Endothelial cell of umbilical vein (primary cell): ENCODE results near the gene STRN3. TPM values are rescaled to one million over a fixed set of nuclear protein-coding genes. Genes with fewer than 3 reads are reported as not detected.

Source experiments
- BruUV-seq: library from RNA; stranded (reverse); fragments of 400-500 nt; replicated peaks from 2 replicates; lab custom pipeline; 2021; lab: Mats Ljungman, UMichigan
- CTCF ChIA-PET: fragments of 300-600, 350-600 bp; sonication (Branson Sonifier 250); formaldehyde crosslinking; loops from one replicate; lab custom pipeline; 2021; ENCODE audit warnings: antibody characterized with exemption, inconsistent platforms; lab: Charles Lee
- POLR2A ChIA-PET: fragments of 300-600, 350-600 bp; sonication (Branson Sonifier 250); formaldehyde crosslinking; loops from one replicate; lab custom pipeline; 2021; ENCODE audit warnings: antibody characterized with exemption, inconsistent platforms; lab: Charles Lee
- DNase-seq: peaks from one replicate; pipeline ENCODE4 v3.0.0-alpha.2; 2011; ENCODE audit warnings: low read depth, low spot score
- FAIRE-seq: peaks from 2 replicates; lab custom pipeline; 2011; peaks lifted over from hg19 to GRCh38; lab: Jason Lieb, UNC
- H2AFZ ChIP-seq: 2 replicates; pipeline ENCODE4 v1.6.0; 2012; ENCODE audit warnings: low read depth, low read length, control low read depth, inconsistent platforms
- H3K27ac ChIP-seq: 2 replicates; pipeline ENCODE4 v1.5.1; 2011; ENCODE audit warnings: low read depth, mild to moderate bottlenecking, control low read depth, low read length, moderate library complexity; ENCODE audit not compliant: insufficient read depth
- H3K27me3 ChIP-seq, 2 experiments: 2 replicates each; pipeline versions ENCODE4 v1.6.0 to v1.6.1; 2011; ENCODE audit warnings: low read length in 2 of 2, mixed read lengths in 1 of 2; ENCODE audit not compliant: control insufficient read depth in 2 of 2, insufficient read depth in 2 of 2
- H3K36me3 ChIP-seq, 2 experiments: 2 replicates in 1 of 2; 3 replicates in 1 of 2; pipeline ENCODE4 v1.5.1; 2011; ENCODE audit warnings: low read length in 2 of 2, mild to moderate bottlenecking in 1 of 2, moderate library complexity in 1 of 2; ENCODE audit not compliant: control insufficient read depth in 2 of 2, insufficient read depth in 2 of 2; ENCODE audit errors: extremely low read depth in 1 of 2
- H3K4me1 ChIP-seq: 3 replicates; pipeline ENCODE4 v1.5.1; 2011; ENCODE audit warnings: mild to moderate bottlenecking, low read length; ENCODE audit not compliant: control insufficient read depth, insufficient read depth; ENCODE audit errors: extremely low read depth
- H3K4me2 ChIP-seq: 2 replicates; pipeline ENCODE4 v1.6.1; 2011; ENCODE audit warnings: low read length, control low read depth, mixed read lengths; ENCODE audit not compliant: insufficient read depth
- H3K4me3 ChIP-seq, 3 experiments: fragments of 200-600 bp in 1 of 3; sonication (generic), shearing (Covaris generic) in 1 of 3; replicated peaks in 1 of 3; 2 replicates each; pipeline ENCODE4 v1.5.1; 2011 to 2016; ENCODE audit warnings: control low read depth in 3 of 3, low read length in 3 of 3, mild to moderate bottlenecking in 2 of 3, inconsistent platforms in 1 of 3, low read depth in 1 of 3, moderate library complexity in 1 of 3; ENCODE audit not compliant: insufficient read depth in 1 of 3
- H3K79me2 ChIP-seq: 2 replicates; pipeline ENCODE4 v1.6.0; 2012; ENCODE audit warnings: low read length, inconsistent platforms; ENCODE audit not compliant: control insufficient read depth, insufficient read depth
- H3K9ac ChIP-seq: replicated peaks from 2 replicates; pipeline ENCODE3; 2011; ENCODE audit warnings: low read length, control low read depth; ENCODE audit not compliant: insufficient read depth; ENCODE audit errors: extremely low read depth
- H3K9me1 ChIP-seq: replicated peaks from 3 replicates; pipeline ENCODE4 v1.6.0; 2011; ENCODE audit warnings: mild to moderate bottlenecking, low read length; ENCODE audit not compliant: control insufficient read depth, insufficient read depth; ENCODE audit errors: extremely low read depth
- H3K9me3 ChIP-seq: replicated peaks from 2 replicates; pipeline ENCODE4 v1.5.1; 2012; ENCODE audit warnings: low read length, inconsistent platforms; ENCODE audit not compliant: control insufficient read depth, insufficient read depth
- H4K20me1 ChIP-seq: replicated peaks from 2 replicates; pipeline ENCODE3; 2011; ENCODE audit warnings: mild to moderate bottlenecking, low read length; ENCODE audit not compliant: control insufficient read depth, insufficient read depth; ENCODE audit errors: extremely low read depth
- CTCF ChIP-seq, 2 donors: IDR thresholded peaks; 1 replicate in 1 of 2; 2 replicates in 1 of 2; pipeline ENCODE4 v1.5.1; 2011; ENCODE audit warnings: low read length in 2 of 2, mild to moderate bottlenecking in 2 of 2, moderate library complexity in 2 of 2, control low read depth in 1 of 2, inconsistent platforms in 1 of 2, low read depth in 1 of 2; ENCODE audit not compliant: insufficient read depth in 1 of 2; ENCODE audit errors: extremely low read depth in 1 of 2
- EZH2 ChIP-seq: IDR thresholded peaks from 2 replicates; pipeline ENCODE4 v1.6.1; 2012; ENCODE audit warnings: borderline replicate concordance, low read depth, mild to moderate bottlenecking, moderate library complexity, low read length, inconsistent platforms; ENCODE audit not compliant: severe bottlenecking
- GATA2 ChIP-seq: IDR thresholded peaks from 2 replicates; pipeline ENCODE4 v1.7.0; 2011; ENCODE audit warnings: low read depth, mild to moderate bottlenecking, moderate library complexity, mixed read lengths, low read length; ENCODE audit not compliant: insufficient read length, insufficient read depth
- JUN ChIP-seq: IDR thresholded peaks from 2 replicates; pipeline ENCODE4 v1.6.1; 2011; ENCODE audit warnings: borderline replicate concordance, low read depth; ENCODE audit not compliant: insufficient read length, insufficient read depth
- dilution Hi-C: fragments of 300-500 bp; cut with MboI; formaldehyde crosslinking; loops from one replicate; pipeline ENCODE4 v1.15.0; 2019; ENCODE audit warnings: low sequenced_read_pairs; ENCODE audit not compliant: extremely low pct_ligation_motif_present
- intact Hi-C: fragments of 100-400 bp; cut with micrococcal nuclease; formaldehyde crosslinking; loops from one replicate; pipeline ENCODE4 v1.10.0; 2022
- polyA plus RNA-seq, 4 experiments: library from polyadenylated mRNA; depleted of rRNA in 3 of 4; stranded (reverse) in 3 of 4; unstranded in 1 of 4; fragments of >200 nt; gene quantifications; 2 replicates each; pipeline versions ENCODE4 v1.2.1 to v1.2.3, GENCODE V29; 2011 to 2012; ENCODE audit warnings: missing spikeins in 1 of 4
- total RNA-seq: library from RNA; stranded (reverse); gene quantifications from 2 replicates; pipeline ENCODE4 v1.2.3, GENCODE V29; 2021

Gene STRN3
- total and polyA plus RNA-seq, 2 donors (not counting 3 experiments of a cell fraction or from before 2014, with no cell fraction given) = 8.4 to 35.1 TPM

GRCh38 chr14:30855345-30856037 lies 170.7 kb downstream of the STRN3 start:
- Histone ChIP-seq H3K4me2 (no peak overlapping the region), H3K4me1 (no peaks in the 10 kb centered on the region), H3K36me3 (no peaks in the 10 kb centered on the region), H4K20me1 (no peaks in the 10 kb centered on the region), H3K9me3 (no peaks in the 10 kb centered on the region), H3K9ac (no peak overlapping the region), H3K27me3 (peaks cover 5 to 15% of the 10 kb centered on the region in 2 experiments), H3K79me2 (no peaks in the 10 kb centered on the region), H3K4me3 (no peak overlapping the region), H2AFZ (no peak overlapping the region), H3K9me1 (no peaks in the 10 kb centered on the region), H3K27ac (no peak overlapping the region)
- FAIRE-seq (no peak), DNase-seq (no peak)
- POLR2A ChIA-PET = no interaction called here
- TF ChIP-seq CTCF (IDR thresholded peaks at IDR 0.05; ENCODE audit: extremely low read depth in 1 of 2, insufficient read depth in 1 of 2, low read depth in 1 of 2, low read length in 2 of 2) = no peak
- no TSS peak for BruUV-seq
- CTCF ChIA-PET = no interaction called here
- dilution Hi-C loops (no loop called here), intact Hi-C loops (no loop called here)

- TF ChIP-seq EZH2 = no peak
- TF ChIP-seq JUN = no peak
- TF ChIP-seq GATA2 = no peak
- no peak overlapping the region for H3K4me2 ChIP-seq
- no peaks in the 10 kb centered on the region for H3K9me1 ChIP-seq
- no peaks in the 10 kb centered on the region for H3K79me2 ChIP-seq
- H3K27ac ChIP-seq = no peak overlapping the region
- POLR2A ChIA-PET = no interaction called here
- H3K4me1 ChIP-seq = no peaks in the 10 kb centered on the region
- no peak overlapping the region for H3K9ac ChIP-seq
- dilution Hi-C loops = no loop called here
- BruUV-seq = no TSS peak
- H3K4me3 ChIP-seq = no peak overlapping the region
- H3K9me3 ChIP-seq = no peaks in the 10 kb centered on the region
- FAIRE-seq = no peak
- CTCF ChIA-PET = no interaction called here
- peaks cover 3 to 10% of the 10 kb centered on the region in 2 experiments for H3K27me3 ChIP-seq
- intact Hi-C loops = no loop called here
- no peak for DNase-seq
- no peak overlapping the region for H2AFZ ChIP-seq
- H4K20me1 ChIP-seq = no peaks in the 10 kb centered on the region
- no peaks in the 10 kb centered on the region for H3K36me3 ChIP-seq
These were observed 171.7 kb downstream of the STRN3 start for GRCh38 chr14:30854492-30854891.
